Measurements from ENCODE around the gene UBL3.
A peak's percentile ranks its signal among the peaks of the same experiment; 100 is the strongest.

UBL3 gene

GRCh38 chr13:29782798-29783197, 67.6 kb downstream of the UBL3 start:
- TF ChIP-seq ZFX (IDR thresholded peaks at IDR 0.05) (no peak), CTCF (conservative IDR thresholded peaks at IDR 0.05) (no peak)
- H3K27ac ChIP-seq, result no peak overlapping the region

- H3K27ac ChIP-seq, result no peak overlapping the region
- TF ChIP-seq ZFX (IDR thresholded peaks at IDR 0.05) (no peak), CTCF (conservative IDR thresholded peaks at IDR 0.05) (no peak)
These were observed 75.6 kb downstream of the UBL3 start for GRCh38 chr13:29774830-29775229.

DNA sequence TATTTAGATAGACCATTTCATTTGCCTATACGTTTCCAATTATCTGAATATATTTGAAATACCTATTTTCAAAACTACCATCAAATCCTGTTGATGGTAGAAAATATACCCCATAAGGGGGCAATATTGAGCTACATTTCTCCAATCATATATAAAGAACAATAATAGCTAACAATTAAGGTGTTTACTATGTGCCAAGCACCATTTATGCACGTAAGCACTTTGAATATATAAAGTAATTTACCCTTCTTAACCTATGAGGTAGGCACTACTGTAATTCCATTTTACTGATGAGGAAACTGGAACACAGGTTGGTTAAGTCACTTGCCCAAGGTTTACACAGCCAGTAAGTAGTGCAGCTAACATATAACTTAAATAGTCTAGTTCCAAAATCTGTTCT, 79.2 kb downstream of the UBL3 start:
- H3K27ac ChIP-seq, result no peak overlapping the region
- TF ChIP-seq CTCF (conservative IDR thresholded peaks at IDR 0.05) (peak; percentile 83), ZFX (IDR thresholded peaks at IDR 0.05) (no peak)

GRCh38 chr13:29767006-29767405, 83.4 kb downstream of the UBL3 start:
- TF ChIP-seq ZFX (IDR thresholded peaks at IDR 0.05), result no peak
- TF ChIP-seq CTCF (conservative IDR thresholded peaks at IDR 0.05), result no peak
- no peak overlapping the region for H3K27ac ChIP-seq

GRCh38 chr13:29763436-29764180, 86.8 kb downstream of the UBL3 start:
- no peak for TF ChIP-seq ZFX (IDR thresholded peaks at IDR 0.05)
- no peak for TF ChIP-seq CTCF (conservative IDR thresholded peaks at IDR 0.05)
- H3K27ac ChIP-seq, result no peak overlapping the region

- TF ChIP-seq ZFX (IDR thresholded peaks at IDR 0.05), result no peak
- TF ChIP-seq CTCF (conservative IDR thresholded peaks at IDR 0.05), result no peak
These were observed 88.6 kb downstream of the UBL3 start for GRCh38 chr13:29761815-29762214.

DNA sequence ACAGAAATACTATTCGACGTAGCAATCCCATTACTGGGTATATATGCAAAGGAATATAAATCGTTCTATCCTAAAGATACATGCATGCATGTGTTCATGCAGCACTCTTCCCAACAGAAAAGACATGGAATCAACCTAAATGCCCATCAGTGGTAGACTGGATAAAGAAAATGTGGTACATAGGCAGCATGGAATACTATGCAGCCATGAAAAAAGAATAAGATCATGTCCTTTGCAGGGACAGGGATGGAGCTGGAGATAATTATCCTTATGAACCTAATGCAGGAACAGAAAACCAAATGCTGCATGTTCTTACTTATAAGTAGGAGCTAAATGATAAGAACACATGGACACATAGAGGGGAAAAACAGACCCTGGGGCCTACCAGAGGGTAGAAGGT, 89.3 kb downstream of the UBL3 start:
- H3K27ac ChIP-seq, result no peak overlapping the region
- no peak for TF ChIP-seq ZFX (IDR thresholded peaks at IDR 0.05)
- no peak for TF ChIP-seq CTCF (conservative IDR thresholded peaks at IDR 0.05)

More at GRCh38 chr13:29761815-29762214, 88.6 kb downstream of the UBL3 start:
- no peak overlapping the region for H3K27ac ChIP-seq
